ENCODE measurements around the gene CHST13.

Gene CHST13

DNA sequence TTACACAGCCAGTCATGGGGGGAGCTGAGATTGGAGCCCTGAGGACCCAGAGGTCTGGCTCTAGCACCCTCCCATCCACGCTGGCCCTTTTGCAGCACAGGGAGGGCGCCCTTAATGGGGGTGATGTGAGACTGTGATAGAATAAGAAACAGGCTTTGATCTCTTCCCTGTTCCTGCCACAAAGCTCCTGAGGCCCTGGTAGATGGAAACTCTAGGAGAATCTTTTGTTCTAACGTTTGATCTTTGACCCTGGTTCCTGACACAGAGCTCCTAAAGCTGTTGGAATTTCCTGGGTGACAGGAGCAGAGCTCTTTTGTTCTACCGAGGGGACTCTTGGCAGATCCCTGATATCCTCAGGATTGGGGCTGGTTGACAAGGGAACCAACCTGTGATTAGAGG lies 5.2 kb upstream of the CHST13 start:
- H3K27ac Mint-ChIP-seq, result no peak overlapping the region
- H3K27me3 Mint-ChIP-seq (ENCODE audit: low read depth), result peaks cover 35% of the 10 kb centered on the region
- no peak for TF ChIP-seq CTCF (IDR thresholded peaks at IDR 0.05; ENCODE audit: unreplicated experiment in 3 of 3)
- H3K36me3 Mint-ChIP-seq (ENCODE audit: low read depth), result no peaks in the 10 kb centered on the region
- H3K9me3 Mint-ChIP-seq, result no peaks in the 10 kb centered on the region
- no peak overlapping the region for H3K4me3 Mint-ChIP-seq
- no peaks in the 10 kb centered on the region for H3K4me1 Mint-ChIP-seq

GRCh38 chr3:126519506-126520455 lies 4.2 kb upstream of the CHST13 start:
- no peak for TF ChIP-seq CTCF (IDR thresholded peaks at IDR 0.05; ENCODE audit: unreplicated experiment in 3 of 3)
- Mint-ChIP-seq H3K27ac (no peak overlapping the region), H3K9me3 (no peaks in the 10 kb centered on the region), H3K4me3 (no peak overlapping the region), H3K4me1 (no peaks in the 10 kb centered on the region), H3K27me3 (ENCODE audit: low read depth) (peaks cover 37% of the 10 kb centered on the region), H3K36me3 (ENCODE audit: low read depth) (no peaks in the 10 kb centered on the region)

DNA sequence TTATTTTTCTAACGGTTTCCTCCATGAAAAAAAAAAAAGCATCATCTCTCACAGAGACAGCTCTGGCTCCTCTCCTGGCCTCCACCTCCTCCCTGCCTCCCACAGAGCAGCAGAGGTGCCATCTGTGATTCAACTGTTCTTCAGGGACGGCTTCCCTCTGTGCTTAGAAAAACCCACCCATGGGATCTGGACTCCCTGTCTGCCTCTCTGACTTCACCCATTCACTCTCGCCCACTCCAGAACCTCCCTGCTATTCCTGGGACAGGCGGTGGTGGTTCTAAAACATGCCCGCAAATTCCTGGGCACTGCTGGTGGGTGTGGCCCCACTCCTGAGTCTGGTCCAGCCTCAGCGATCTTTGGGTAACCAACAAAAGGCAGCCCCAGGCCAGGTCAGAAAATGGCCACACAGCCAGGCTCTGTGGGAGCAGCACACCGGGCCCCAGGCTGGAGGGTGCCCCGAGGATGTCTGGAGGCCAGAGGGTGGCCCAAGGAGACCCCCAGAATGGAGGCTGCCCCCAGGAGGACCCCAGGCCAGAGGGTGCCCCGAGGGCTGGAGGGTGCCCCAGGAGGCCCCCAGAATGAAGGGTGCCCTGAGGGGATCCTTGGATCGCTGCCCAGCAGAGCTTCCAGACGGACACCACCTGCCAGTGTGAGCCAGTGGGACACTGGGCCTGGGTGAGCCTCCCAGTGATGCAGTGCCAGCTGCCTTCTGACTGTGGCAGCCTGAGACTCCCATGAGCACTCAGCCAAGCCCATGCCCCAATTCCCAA lies 2.6 kb upstream of the CHST13 start:
- Mint-ChIP-seq H3K27me3 (ENCODE audit: low read depth) (peaks cover 50% of the 10 kb centered on the region), H3K4me1 (no peaks in the 10 kb centered on the region), H3K27ac (no peak overlapping the region), H3K4me3 (no peak overlapping the region), H3K9me3 (no peaks in the 10 kb centered on the region), H3K36me3 (ENCODE audit: low read depth) (no peaks in the 10 kb centered on the region)
- TF ChIP-seq CTCF (IDR thresholded peaks at IDR 0.05; ENCODE audit: unreplicated experiment in 3 of 3), result no peak

- peak; percentile 87 to 95 (median 91) for TF ChIP-seq CTCF (IDR thresholded peaks at IDR 0.05; ENCODE audit: unreplicated experiment in 3 of 3)
- peaks cover 46% of the 10 kb centered on the region for H3K27me3 Mint-ChIP-seq (ENCODE audit: low read depth)
- peak overlapping the region in 2 of 3 experiments; percentile 9 to 26 for H3K4me3 Mint-ChIP-seq
- H3K27ac Mint-ChIP-seq, result no peak overlapping the region
- H3K36me3 Mint-ChIP-seq (ENCODE audit: low read depth), result no peaks in the 10 kb centered on the region
- no peaks in the 10 kb centered on the region for H3K4me1 Mint-ChIP-seq
- H3K9me3 Mint-ChIP-seq, result no peaks in the 10 kb centered on the region
Measured at GRCh38 chr3:126522363-126522788, 1.6 kb upstream of the CHST13 start.

GRCh38 chr3:126524429-126524988 lies 554 bp downstream of the CHST13 start:
- TF ChIP-seq CTCF (IDR thresholded peaks at IDR 0.05; ENCODE audit: unreplicated experiment in 3 of 3), result no peak
- Mint-ChIP-seq H3K27me3 (ENCODE audit: low read depth) (peaks cover 52% of the 10 kb centered on the region), H3K4me3 (peak overlapping the region; percentile 53 to 75 (median 66)), H3K27ac (no peak overlapping the region), H3K9me3 (no peaks in the 10 kb centered on the region), H3K36me3 (ENCODE audit: low read depth) (no peaks in the 10 kb centered on the region), H3K4me1 (no peaks in the 10 kb centered on the region)
